K562 (cell line): Measurements from ENCODE around the gene DCAF17. TPM values are rescaled to one million over a fixed set of nuclear protein-coding genes. Genes with fewer than 3 reads are reported as not detected.

Source experiments
- CBX3 ChIP-seq, 2 experiments: IDR thresholded peaks; 1 replicate in 1 of 2; 2 replicates in 1 of 2; pipeline ENCODE4 v1.6.1; 2012; ENCODE audit warnings: inconsistent platforms in 2 of 2, low read length in 2 of 2, borderline replicate concordance in 1 of 2, control low read depth in 1 of 2
- GTF2E2 ChIP-seq: fragments of 200-800 bp; sonication (Bioruptor generic); IDR thresholded peaks from 2 replicates; pipeline ENCODE4 v1.6.1; 2016; ENCODE audit warnings: missing genetic modification characterization, missing compliant biosample characterization
- LEF1 ChIP-seq: fragments of 450-650 bp; IDR thresholded peaks from 2 replicates; pipeline ENCODE4 v1.6.1; 2016; ENCODE audit warnings: mild to moderate bottlenecking
- MCM3 ChIP-seq: fragments of 450-650 bp; IDR thresholded peaks from 2 replicates; pipeline ENCODE4 v1.6.1; 2016
- MEF2D ChIP-seq: conservative IDR thresholded peaks from 2 replicates; pipeline ENCODE4 v1.6.1; 2016; ENCODE audit warnings: low read depth, missing genetic modification characterization, missing compliant biosample characterization
- NFIX ChIP-seq: fragments of 250-450 bp; sonication (Bioruptor Pico); IDR thresholded peaks from 2 replicates; pipeline ENCODE4 v1.4.0; 2020; ENCODE audit warnings: low read depth, mild to moderate bottlenecking, moderate library complexity
- PHB ChIP-seq: fragments of 250-450 bp; sonication (Bioruptor Pico); IDR thresholded peaks from 2 replicates; pipeline ENCODE4 v1.5.0; 2021
- PHTF2 ChIP-seq: fragments of 250-450 bp; sonication (Bioruptor Pico); IDR thresholded peaks from 2 replicates; pipeline ENCODE4 v1.5.0; 2021; ENCODE audit warnings: mild to moderate bottlenecking
- RAD21 ChIP-seq, 2 experiments: fragments of 250-450 bp in 1 of 2; fragments of 450-650 bp in 1 of 2; sonication (Bioruptor Pico) in 1 of 2; formaldehyde crosslinking in 1 of 2; IDR thresholded peaks in 1 of 2; conservative IDR thresholded peaks in 1 of 2; 2 replicates each; pipeline versions ENCODE4 v1.4.0 to v1.8.0; 2020 to 2022; ENCODE audit warnings: mild to moderate bottlenecking in 2 of 2, moderate library complexity in 1 of 2
- RBM22 ChIP-seq: fragments of 200-400 bp; formaldehyde crosslinking; IDR thresholded peaks from 2 replicates; pipeline ENCODE4 v1.6.1; 2018; ENCODE audit warnings: low read length, low read depth; ENCODE audit not compliant: poor library complexity, severe bottlenecking
- RFX7 ChIP-seq: fragments of 250-450 bp; sonication (Bioruptor Pico); IDR thresholded peaks from 2 replicates; pipeline ENCODE4 v1.5.1; 2021; ENCODE audit warnings: mild to moderate bottlenecking
- SPI1 ChIP-seq: IDR thresholded peaks from 2 replicates; pipeline ENCODE4 v1.6.1; 2011; ENCODE audit warnings: low read depth, low read length, control low read depth, borderline replicate concordance
- XRCC3 ChIP-seq: fragments of 450-650 bp; IDR thresholded peaks from 2 replicates; pipeline ENCODE4 v1.6.1; 2017; ENCODE audit warnings: mild to moderate bottlenecking, moderate library complexity
- ZBED1 ChIP-seq: IDR thresholded peaks from 2 replicates; pipeline ENCODE4 v1.6.1; 2014
- ZBTB8A ChIP-seq: fragments of 450-650 bp; IDR thresholded peaks from 2 replicates; pipeline ENCODE4 v1.6.1; 2018; ENCODE audit warnings: mild to moderate bottlenecking, moderate library complexity; ENCODE audit not compliant: partially characterized antibody
- ZKSCAN3 ChIP-seq: fragments of 250-450 bp; sonication (Bioruptor Pico); IDR thresholded peaks from 2 replicates; pipeline ENCODE4 v1.4.0; 2020
- ZNF134 ChIP-seq: fragments of 250-450 bp; sonication (Bioruptor Pico); conservative IDR thresholded peaks from 2 replicates; pipeline ENCODE4 v1.4.0; 2020
- ZNF316 ChIP-seq: fragments of 450-650 bp; IDR thresholded peaks from 2 replicates; pipeline ENCODE4 v1.6.1; 2016
- polyA plus RNA-seq, 8 experiments: library from polyadenylated mRNA; depleted of rRNA in 4 of 8; stranded (reverse) in 5 of 8; unstranded in 3 of 8; fragments of >200 nt; fragmentation: Nextera tagmentation in 2 of 8; fragmentation: Illumina TruSeq in 1 of 8; extraction: Ambion mirVana in 2 of 8; extraction: Trizol in 1 of 8; gene quantifications; 2 replicates each; pipeline versions ENCODE4 v1.2.1 to v1.2.3, GENCODE V29; 2011 to 2014; ENCODE audit warnings: inconsistent platforms in 1 of 8, missing spikeins in 1 of 8
- total RNA-seq, 7 experiments: library from RNA; depleted of rRNA in 6 of 7; stranded (reverse); fragments of >200 nt in 6 of 7; fragmentation: Illumina TruSeq in 2 of 7; extraction: Trizol in 2 of 7; gene quantifications; 2 replicates each; pipeline versions ENCODE4 v1.2.1 to v1.2.3, GENCODE V29; 2011 to 2021; ENCODE audit warnings: low replicate concordance in 1 of 7
- TF ChIP-seq, protein P1 (sequence below): fragments of 450-650 bp; formaldehyde crosslinking; IDR thresholded peaks from 2 replicates; pipeline ENCODE4 v1.4.0; 2020; ENCODE audit warnings: mild to moderate bottlenecking, moderate library complexity
- TF ChIP-seq, protein P2 (sequence below): IDR thresholded peaks from 2 replicates; pipeline ENCODE4 v1.6.1; 2012; ENCODE audit warnings: low read depth, low read length, improper control_type of control experiment, borderline replicate concordance
- TF ChIP-seq, protein P3 (sequence below): IDR thresholded peaks from 2 replicates; pipeline ENCODE4 v1.6.1; 2011; ENCODE audit warnings: borderline replicate concordance, low read depth, mild to moderate bottlenecking, moderate library complexity, low read length; ENCODE audit not compliant: insufficient read depth, poor library complexity, severe bottlenecking
- TF ChIP-seq, protein P4 (sequence below): fragments of 250-450 bp; sonication (Bioruptor Pico); IDR thresholded peaks from 2 replicates; pipeline ENCODE4 v1.5.0; 2020; ENCODE audit warnings: mild to moderate bottlenecking
- TF ChIP-seq, protein P5 (sequence below): fragments of 450-650 bp; formaldehyde crosslinking; IDR thresholded peaks from 2 replicates; pipeline ENCODE4 v1.4.0; 2020; ENCODE audit warnings: mild to moderate bottlenecking, moderate library complexity

Gene DCAF17
- total and polyA plus RNA-seq, 9 of the 15 experiments (the other 6 are each of a cell fraction or from before 2014, with no cell fraction given): 10.0 to 38.5 (median 27.1) TPM

DNA sequence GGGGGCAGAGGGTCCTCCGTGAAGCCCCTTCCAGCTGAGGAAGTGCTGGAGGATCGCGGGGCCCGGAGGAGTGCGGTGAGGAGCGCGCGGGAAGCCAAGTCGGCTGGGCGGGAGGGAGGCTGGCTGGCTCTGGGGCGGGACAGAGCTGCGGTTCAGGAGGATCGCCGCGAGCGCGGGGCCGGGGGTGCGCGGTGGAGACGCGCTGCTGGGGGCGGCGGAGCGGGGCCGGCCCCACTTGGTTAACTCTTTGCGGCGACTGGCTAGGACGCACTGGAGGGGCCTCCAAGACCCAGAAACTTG, 88.7 kb downstream of the DCAF17 start (continued):
- TF ChIP-seq, protein P1, sequence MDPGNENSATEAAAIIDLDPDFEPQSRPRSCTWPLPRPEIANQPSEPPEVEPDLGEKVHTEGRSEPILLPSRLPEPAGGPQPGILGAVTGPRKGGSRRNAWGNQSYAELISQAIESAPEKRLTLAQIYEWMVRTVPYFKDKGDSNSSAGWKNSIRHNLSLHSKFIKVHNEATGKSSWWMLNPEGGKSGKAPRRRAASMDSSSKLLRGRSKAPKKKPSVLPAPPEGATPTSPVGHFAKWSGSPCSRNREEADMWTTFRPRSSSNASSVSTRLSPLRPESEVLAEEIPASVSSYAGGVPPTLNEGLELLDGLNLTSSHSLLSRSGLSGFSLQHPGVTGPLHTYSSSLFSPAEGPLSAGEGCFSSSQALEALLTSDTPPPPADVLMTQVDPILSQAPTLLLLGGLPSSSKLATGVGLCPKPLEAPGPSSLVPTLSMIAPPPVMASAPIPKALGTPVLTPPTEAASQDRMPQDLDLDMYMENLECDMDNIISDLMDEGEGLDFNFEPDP: no peak
- TF ChIP-seq PHTF2 (CRISPR knock-in tag) (no peak), PHB (no peak), ZKSCAN3 (CRISPR knock-in tag) (no peak), RFX7 (CRISPR knock-in tag) (no peak), ZNF134 (CRISPR knock-in tag) (no peak), GTF2E2 (tag) (no peak), CBX3 (IDR thresholded peaks at IDR 0.05; ENCODE audit: borderline replicate concordance in 1 of 2, low read length in 2 of 2) (no peak), SPI1 (0 out of 2 replicates have a peak, but pooled peaks have one; percentile 15), LEF1 (no peak), MCM3 (no peak), ZBTB8A (no peak), MEF2D (tag) (no peak), ZNF316 (no peak), ZBED1 (no peak), NFIX (CRISPR knock-in tag) (no peak), RAD21 (CRISPR knock-in tag; conservative IDR thresholded peaks at IDR 0.05 in 1 of 2, IDR thresholded peaks at IDR 0.05 in 1 of 2) (no peak), XRCC3 (no peak), RBM22 (no peak)
- TF ChIP-seq, protein P2, sequence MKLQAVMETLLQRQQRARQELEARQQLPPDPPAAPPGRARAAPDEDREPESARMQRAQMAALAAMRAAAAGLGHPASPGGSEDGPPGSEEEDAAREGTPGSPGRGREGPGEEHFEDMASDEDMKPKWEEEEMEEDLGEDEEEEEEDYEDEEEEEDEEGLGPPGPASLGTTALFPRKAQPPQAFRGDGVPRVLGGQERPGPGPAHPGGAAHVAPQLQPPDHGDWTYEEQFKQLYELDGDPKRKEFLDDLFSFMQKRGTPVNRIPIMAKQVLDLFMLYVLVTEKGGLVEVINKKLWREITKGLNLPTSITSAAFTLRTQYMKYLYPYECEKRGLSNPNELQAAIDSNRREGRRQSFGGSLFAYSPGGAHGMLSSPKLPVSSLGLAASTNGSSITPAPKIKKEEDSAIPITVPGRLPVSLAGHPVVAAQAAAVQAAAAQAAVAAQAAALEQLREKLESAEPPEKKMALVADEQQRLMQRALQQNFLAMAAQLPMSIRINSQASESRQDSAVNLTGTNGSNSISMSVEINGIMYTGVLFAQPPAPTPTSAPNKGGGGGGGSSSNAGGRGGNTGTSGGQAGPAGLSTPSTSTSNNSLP: no peak
- TF ChIP-seq, protein P3, sequence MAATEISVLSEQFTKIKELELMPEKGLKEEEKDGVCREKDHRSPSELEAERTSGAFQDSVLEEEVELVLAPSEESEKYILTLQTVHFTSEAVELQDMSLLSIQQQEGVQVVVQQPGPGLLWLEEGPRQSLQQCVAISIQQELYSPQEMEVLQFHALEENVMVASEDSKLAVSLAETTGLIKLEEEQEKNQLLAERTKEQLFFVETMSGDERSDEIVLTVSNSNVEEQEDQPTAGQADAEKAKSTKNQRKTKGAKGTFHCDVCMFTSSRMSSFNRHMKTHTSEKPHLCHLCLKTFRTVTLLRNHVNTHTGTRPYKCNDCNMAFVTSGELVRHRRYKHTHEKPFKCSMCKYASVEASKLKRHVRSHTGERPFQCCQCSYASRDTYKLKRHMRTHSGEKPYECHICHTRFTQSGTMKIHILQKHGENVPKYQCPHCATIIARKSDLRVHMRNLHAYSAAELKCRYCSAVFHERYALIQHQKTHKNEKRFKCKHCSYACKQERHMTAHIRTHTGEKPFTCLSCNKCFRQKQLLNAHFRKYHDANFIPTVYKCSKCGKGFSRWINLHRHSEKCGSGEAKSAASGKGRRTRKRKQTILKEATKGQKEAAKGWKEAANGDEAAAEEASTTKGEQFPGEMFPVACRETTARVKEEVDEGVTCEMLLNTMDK: no peak
- TF ChIP-seq, protein P4, sequence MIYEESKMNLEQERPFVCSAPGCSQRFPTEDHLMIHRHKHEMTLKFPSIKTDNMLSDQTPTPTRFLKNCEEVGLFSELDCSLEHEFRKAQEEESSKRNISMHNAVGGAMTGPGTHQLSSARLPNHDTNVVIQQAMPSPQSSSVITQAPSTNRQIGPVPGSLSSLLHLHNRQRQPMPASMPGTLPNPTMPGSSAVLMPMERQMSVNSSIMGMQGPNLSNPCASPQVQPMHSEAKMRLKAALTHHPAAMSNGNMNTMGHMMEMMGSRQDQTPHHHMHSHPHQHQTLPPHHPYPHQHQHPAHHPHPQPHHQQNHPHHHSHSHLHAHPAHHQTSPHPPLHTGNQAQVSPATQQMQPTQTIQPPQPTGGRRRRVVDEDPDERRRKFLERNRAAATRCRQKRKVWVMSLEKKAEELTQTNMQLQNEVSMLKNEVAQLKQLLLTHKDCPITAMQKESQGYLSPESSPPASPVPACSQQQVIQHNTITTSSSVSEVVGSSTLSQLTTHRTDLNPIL (CRISPR knock-in tag): no peak
- TF ChIP-seq, protein P5, sequence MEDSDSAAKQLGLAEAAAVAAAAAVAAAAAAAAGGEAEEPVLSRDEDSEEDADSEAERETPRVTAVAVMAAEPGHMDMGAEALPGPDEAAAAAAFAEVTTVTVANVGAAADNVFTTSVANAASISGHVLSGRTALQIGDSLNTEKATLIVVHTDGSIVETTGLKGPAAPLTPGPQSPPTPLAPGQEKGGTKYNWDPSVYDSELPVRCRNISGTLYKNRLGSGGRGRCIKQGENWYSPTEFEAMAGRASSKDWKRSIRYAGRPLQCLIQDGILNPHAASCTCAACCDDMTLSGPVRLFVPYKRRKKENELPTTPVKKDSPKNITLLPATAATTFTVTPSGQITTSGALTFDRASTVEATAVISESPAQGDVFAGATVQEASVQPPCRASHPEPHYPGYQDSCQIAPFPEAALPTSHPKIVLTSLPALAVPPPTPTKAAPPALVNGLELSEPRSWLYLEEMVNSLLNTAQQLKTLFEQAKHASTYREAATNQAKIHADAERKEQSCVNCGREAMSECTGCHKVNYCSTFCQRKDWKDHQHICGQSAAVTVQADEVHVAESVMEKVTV (CRISPR knock-in tag): no peak
